Measurements from ENCODE around the gene SNF8.
A peak's percentile ranks its signal among the peaks of the same experiment; 100 is the strongest.

SNF8 gene

GRCh38 chr17:48909783-48910182 is 34.9 kb downstream of the SNF8 start:
- ATAC-seq, result no peak
- Mint-ChIP-seq H3K36me3 (peaks cover 71% of the 10 kb centered on the region), H3K9me3 (no peaks in the 10 kb centered on the region), H3K27ac (peak overlapping the region; percentile 95), H3K4me3 (peak overlapping the region; percentile 95), H3K4me1 (peaks cover 63% of the 10 kb centered on the region)
- peak in 1 of 2 donors; percentile 66 for DNase-seq (ENCODE audit: low spot score in 2 of 2)

- Mint-ChIP-seq H3K4me1 (peaks cover 54% of the 10 kb centered on the region), H3K27ac (peak overlapping the region; percentile 95), H3K36me3 (peaks cover 62% of the 10 kb centered on the region), H3K9me3 (no peaks in the 10 kb centered on the region), H3K4me3 (peak overlapping the region; percentile 95)
- ATAC-seq, result peak; percentile 70
- DNase-seq (ENCODE audit: low spot score in 2 of 2), result peak; percentile 61 to 94
Observed at GRCh38 chr17:48908853-48909394, 35.7 kb downstream of the SNF8 start.

GRCh38 chr17:48908047-48908843 is 36.4 kb downstream of the SNF8 start, which contains the start of gene UBE2Z:
Gene UBE2Z (plus strand): TSS chr17:48908407. CDS start chr17:48908504, 97 bp downstream.
- peak; percentile 76 to 93 for DNase-seq (ENCODE audit: low spot score in 2 of 2)
- peak within 1 kb of the TSS; percentile 95 for H3K4me3 Mint-ChIP-seq
- H3K36me3 Mint-ChIP-seq, result peaks cover 56% of the 10 kb centered on the region
- peak within 1 kb of the TSS; percentile 95 for H3K27ac Mint-ChIP-seq
- H3K4me1 Mint-ChIP-seq, result peaks cover 48% of the 10 kb centered on the region
- peak; percentile 91 for ATAC-seq
- H3K9me3 Mint-ChIP-seq, result no peaks in the 10 kb centered on the region

GRCh38 chr17:48907713-48908046 is 37.0 kb downstream of the SNF8 start:
- Mint-ChIP-seq H3K9me3 (no peaks in the 10 kb centered on the region), H3K4me1 (peaks cover 46% of the 10 kb centered on the region), H3K27ac (peak overlapping the region; percentile 95), H3K36me3 (peaks cover 50% of the 10 kb centered on the region), H3K4me3 (peak overlapping the region; percentile 95)
- DNase-seq (ENCODE audit: low spot score in 2 of 2) (no peak), ATAC-seq (peak; percentile 1)

- peaks cover 30% of the 10 kb centered on the region for H3K4me1 Mint-ChIP-seq
- no peak overlapping the region for H3K27ac Mint-ChIP-seq
- ATAC-seq, result no peak
- no peak overlapping the region for H3K4me3 Mint-ChIP-seq
- H3K9me3 Mint-ChIP-seq, result no peaks in the 10 kb centered on the region
- DNase-seq (ENCODE audit: low spot score in 2 of 2), result no peak
- H3K36me3 Mint-ChIP-seq, result peaks cover 34% of the 10 kb centered on the region
Observed at GRCh38 chr17:48905987-48906515, 38.6 kb downstream of the SNF8 start.

- Mint-ChIP-seq H3K9me3 (no peaks in the 10 kb centered on the region), H3K36me3 (peaks cover 17% of the 10 kb centered on the region), H3K4me3 (no peak overlapping the region), H3K27ac (no peak overlapping the region), H3K4me1 (peaks cover 14% of the 10 kb centered on the region)
- no peak for DNase-seq (ENCODE audit: low spot score in 2 of 2)
- no peak for ATAC-seq
Observed at GRCh38 chr17:48904428-48904827, 40.2 kb downstream of the SNF8 start.

DNA sequence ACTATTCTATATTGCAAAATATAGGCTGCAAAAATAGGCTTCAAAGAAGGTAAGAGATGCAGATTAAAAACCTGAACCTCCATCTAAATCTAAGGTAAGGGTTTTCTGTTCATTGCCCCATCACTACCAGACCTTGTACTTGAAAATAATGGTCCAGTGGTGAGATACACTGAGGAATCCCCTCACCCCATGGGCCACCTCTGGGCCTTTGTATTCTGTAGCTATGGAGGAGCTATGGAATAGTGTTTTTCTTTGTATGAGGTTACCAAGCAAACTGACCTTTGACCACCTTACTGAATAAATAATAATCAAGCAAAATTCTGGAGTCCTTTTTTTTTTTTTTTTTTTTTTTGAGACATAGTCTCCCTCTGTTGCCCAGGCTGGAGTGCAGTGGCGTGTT is 41.2 kb downstream of the SNF8 start:
- Mint-ChIP-seq H3K27ac (no peak overlapping the region), H3K4me3 (no peak overlapping the region), H3K36me3 (peaks cover 12% of the 10 kb centered on the region), H3K9me3 (no peaks in the 10 kb centered on the region), H3K4me1 (peaks cover 8% of the 10 kb centered on the region)
- no peak for DNase-seq (ENCODE audit: low spot score in 2 of 2)
- ATAC-seq, result no peak

DNA sequence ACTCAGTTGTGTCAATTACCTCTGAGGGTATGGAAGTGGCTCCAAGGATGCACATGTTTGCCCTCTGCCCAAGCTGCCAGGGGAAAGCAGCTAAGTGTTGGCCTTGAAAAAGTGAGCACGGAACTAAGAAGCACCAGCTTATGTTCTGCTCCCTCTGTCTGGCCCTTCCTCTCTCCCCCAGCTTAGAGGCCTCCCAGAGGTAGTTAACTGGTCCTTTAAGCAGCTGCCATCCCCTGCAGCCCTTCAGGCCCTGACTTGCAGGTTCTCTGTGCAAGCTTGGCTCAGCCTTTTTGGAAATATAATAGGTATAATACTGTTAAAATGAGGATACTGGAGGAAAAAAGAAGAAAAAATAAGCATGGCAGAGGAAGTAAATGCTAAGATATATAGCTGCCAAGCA is 43.4 kb downstream of the SNF8 start:
- DNase-seq (ENCODE audit: low spot score in 2 of 2), result no peak
- no peak overlapping the region for H3K4me3 Mint-ChIP-seq
- no peaks in the 10 kb centered on the region for H3K4me1 Mint-ChIP-seq

GRCh38 chr17:48894886-48895285 is 49.8 kb downstream of the SNF8 start:
- Mint-ChIP-seq H3K36me3 (peaks cover 62% of the 10 kb centered on the region), H3K4me1 (peaks cover 26% of the 10 kb centered on the region), H3K9me3 (no peaks in the 10 kb centered on the region), H3K4me3 (no peak overlapping the region), H3K27ac (no peak overlapping the region)
- DNase-seq (ENCODE audit: low spot score in 2 of 2) (no peak), ATAC-seq (no peak)

More for the DNA sequence above, 43.4 kb downstream of the SNF8 start:
- Mint-ChIP-seq H3K36me3 (peaks cover 26% of the 10 kb centered on the region), H3K27ac (no peak overlapping the region), H3K9me3 (no peaks in the 10 kb centered on the region)
- no peak for ATAC-seq

GRCh38 chr17:48893646-48894508 is 50.8 kb downstream of the SNF8 start:
- H3K4me1 Mint-ChIP-seq, result peaks cover 26% of the 10 kb centered on the region
- DNase-seq (ENCODE audit: low spot score in 2 of 2) (no peak), ATAC-seq (no peak)
- peak overlapping the region; percentile 87 for H3K4me3 Mint-ChIP-seq
- peak overlapping the region; percentile 87 for H3K27ac Mint-ChIP-seq
- peaks cover 62% of the 10 kb centered on the region for H3K36me3 Mint-ChIP-seq
- no peaks in the 10 kb centered on the region for H3K9me3 Mint-ChIP-seq

DNA sequence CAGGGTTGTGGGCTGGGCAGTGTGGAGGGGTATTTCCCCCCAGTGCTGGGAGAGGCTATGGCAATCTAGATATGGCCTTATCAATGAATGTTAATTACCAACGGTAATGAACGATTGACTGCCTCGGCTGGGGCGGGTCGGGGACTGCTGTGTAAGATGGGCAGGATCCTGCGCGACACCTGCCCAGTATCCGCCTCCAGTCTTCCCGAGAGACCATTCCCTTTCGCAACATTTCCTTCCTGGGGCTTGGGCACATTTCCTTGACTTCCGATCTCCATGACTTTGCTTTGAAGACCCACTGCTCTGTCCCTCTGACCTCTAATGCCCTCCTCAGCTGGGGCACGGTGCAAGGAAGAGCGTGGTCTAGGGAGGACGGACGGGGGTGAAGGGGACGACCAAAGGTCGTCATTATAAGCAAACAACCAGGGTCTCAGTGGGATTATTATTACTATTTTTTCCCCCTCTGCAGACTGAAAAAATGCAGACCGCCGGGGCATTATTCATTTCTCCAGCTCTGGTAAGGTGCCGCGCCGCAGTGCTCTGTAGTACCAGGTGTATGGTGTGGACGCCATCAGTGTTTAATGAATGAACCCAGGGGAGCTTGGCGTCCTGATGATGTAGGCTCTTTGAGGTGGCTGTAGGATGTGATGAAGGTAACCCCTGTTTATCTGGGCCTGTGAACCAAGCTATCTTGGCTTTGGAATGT is 51.5 kb downstream of the SNF8 start:
- Mint-ChIP-seq H3K27ac (peak overlapping the region; percentile 87), H3K36me3 (peaks cover 55% of the 10 kb centered on the region), H3K4me3 (peak overlapping the region; percentile 87), H3K9me3 (no peaks in the 10 kb centered on the region), H3K4me1 (peaks cover 26% of the 10 kb centered on the region)
- DNase-seq (ENCODE audit: low spot score in 2 of 2), result no peak
- no peak for ATAC-seq

- no peak overlapping the region for H3K27ac Mint-ChIP-seq
- H3K4me1 Mint-ChIP-seq, result peaks cover 20% of the 10 kb centered on the region
- H3K36me3 Mint-ChIP-seq, result peaks cover 25% of the 10 kb centered on the region
- no peak overlapping the region for H3K4me3 Mint-ChIP-seq
- ATAC-seq (no peak), DNase-seq (ENCODE audit: low spot score in 2 of 2) (no peak)
- no peaks in the 10 kb centered on the region for H3K9me3 Mint-ChIP-seq
Observed at GRCh38 chr17:48890086-48890485, 54.6 kb downstream of the SNF8 start.

DNA sequence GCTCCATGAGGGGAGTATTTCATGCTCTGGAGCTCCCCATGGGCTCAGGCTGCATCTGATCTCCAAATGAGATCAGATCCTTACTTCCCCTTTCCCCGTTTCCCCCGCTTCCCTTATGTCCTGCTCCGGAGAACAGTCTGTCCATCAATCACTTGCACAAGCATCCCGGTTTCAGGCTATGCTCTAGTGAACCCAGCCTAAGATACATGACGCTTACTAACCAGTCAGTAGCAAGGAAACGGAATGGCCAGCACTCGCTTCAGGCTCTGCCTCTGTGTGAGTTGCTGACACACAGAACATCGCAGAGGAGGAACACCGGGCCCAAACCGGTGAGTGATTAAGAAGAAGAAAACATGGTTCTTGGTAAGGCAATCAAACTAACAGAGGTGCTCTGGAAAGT is 61.5 kb downstream of the SNF8 start:
- H3K27ac Mint-ChIP-seq, result no peak overlapping the region
- ATAC-seq, result no peak
- H3K4me1 Mint-ChIP-seq, result no peaks in the 10 kb centered on the region
- no peaks in the 10 kb centered on the region for H3K9me3 Mint-ChIP-seq
- no peak for DNase-seq (ENCODE audit: low spot score in 2 of 2)
- H3K4me3 Mint-ChIP-seq, result no peak overlapping the region
- H3K36me3 Mint-ChIP-seq, result no peaks in the 10 kb centered on the region

DNA sequence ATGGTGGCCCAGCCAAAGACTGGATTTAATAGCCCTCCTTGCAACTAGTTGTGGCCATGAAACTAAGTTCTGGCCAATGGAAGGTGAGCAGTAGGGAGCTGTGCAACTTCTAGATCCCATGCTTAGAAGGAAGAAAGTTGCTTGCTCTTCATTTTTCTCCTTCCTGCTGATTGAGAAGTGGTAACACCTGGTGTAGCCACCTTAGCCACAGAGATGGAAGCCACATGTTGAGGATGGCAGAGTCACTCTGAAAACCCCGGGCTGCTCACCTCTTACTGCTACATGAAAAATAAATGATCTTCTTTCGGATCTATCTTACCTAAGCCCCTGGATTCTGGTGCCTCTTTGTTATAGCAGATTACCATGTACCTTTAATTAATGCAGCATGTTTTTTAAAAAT is 62.4 kb downstream of the SNF8 start:
- Mint-ChIP-seq H3K36me3 (no peaks in the 10 kb centered on the region), H3K9me3 (no peaks in the 10 kb centered on the region), H3K4me3 (no peak overlapping the region), H3K27ac (no peak overlapping the region), H3K4me1 (no peaks in the 10 kb centered on the region)
- no peak for DNase-seq (ENCODE audit: low spot score in 2 of 2)
- ATAC-seq, result peak; percentile 68
